B cell (primary cell): ENCODE data around the gene DCAF7. TPM values are rescaled to one million over a fixed set of nuclear protein-coding genes. Genes with fewer than 3 reads are reported as not detected.

ENCODE experiments used
- ATAC-seq: fragments of 200-7000 bp; cut with Tn5 transposase; one replicate; pipeline ENCODE4 v1.10.0; 2021; ENCODE audit warnings: low read depth, mild to moderate bottlenecking, moderate number of reproducible peaks, moderate library complexity
- CTCF ChIA-PET: fragments of 350-600 bp; sonication (Branson Sonifier 250); formaldehyde crosslinking; loops from one replicate; lab custom pipeline; 2021; ENCODE audit warnings: antibody characterized with exemption, inconsistent platforms; lab: Charles Lee
- POLR2A ChIA-PET: fragments of 350-600 bp; sonication (Branson Sonifier 250); formaldehyde crosslinking; loops from one replicate; lab custom pipeline; 2021; ENCODE audit warnings: antibody characterized with exemption; lab: Charles Lee
- DNase-seq: peaks from one replicate; pipeline ENCODE4 v3.0.0; 2013
- H2AFZ ChIP-seq: 2 replicates; pipeline ENCODE4 v1.6.1; 2012; ENCODE audit warnings: mild to moderate bottlenecking, low read depth, low read length; ENCODE audit not compliant: insufficient read depth, poor library complexity, severe bottlenecking
- H3K27ac ChIP-seq, 2 donors: 1 replicate in 1 of 2; 2 replicates in 1 of 2; pipeline ENCODE4 v1.5.1; 2012 to 2013; ENCODE audit warnings: low read length in 2 of 2, mild to moderate bottlenecking in 2 of 2, moderate library complexity in 1 of 2
- H3K27me3 ChIP-seq, 4 experiments: fragments of 200-600 bp in 1 of 4; sonication (generic) in 1 of 4; replicated peaks in 1 of 4; 1 replicate in 2 of 4; 2 replicates in 2 of 4; pipeline versions ENCODE4 v1.6.1 to v1.7.0; 2013 to 2016; ENCODE audit warnings: low read length in 3 of 4, mild to moderate bottlenecking in 2 of 4, mixed read lengths in 1 of 4, moderate library complexity in 1 of 4; ENCODE audit not compliant: insufficient read depth in 4 of 4, control insufficient read depth in 3 of 4; ENCODE audit errors: control extremely low read depth in 1 of 4
- H3K36me3 ChIP-seq, 2 experiments: replicated peaks in 1 of 2; 1 replicate in 1 of 2; 2 replicates in 1 of 2; pipeline versions ENCODE4 v1.6.1 to v1.7.1; 2013; ENCODE audit warnings: low read length in 1 of 2; ENCODE audit not compliant: insufficient read depth in 2 of 2, control insufficient read depth in 1 of 2; ENCODE audit errors: control extremely low read depth in 1 of 2, extremely low read depth in 1 of 2
- H3K4me1 ChIP-seq, 2 donors: fragments of 200-600 bp in 1 of 2; sonication (generic) in 1 of 2; 1 replicate in 1 of 2; 2 replicates in 1 of 2; pipeline versions ENCODE4 v1.5.1 to v1.6.1; 2013 to 2017; ENCODE audit warnings: low read length in 2 of 2; ENCODE audit not compliant: control insufficient read depth in 2 of 2, insufficient read depth in 2 of 2
- H3K4me2 ChIP-seq: replicated peaks from 2 replicates; pipeline ENCODE3; 2012; ENCODE audit warnings: mild to moderate bottlenecking, low read depth, low read length; ENCODE audit not compliant: poor library complexity, severe bottlenecking
- H3K4me3 ChIP-seq, 5 experiments: fragments of 200-600 bp in 1 of 5; sonication (generic) in 1 of 5; 1 replicate in 3 of 5; 2 replicates in 2 of 5; pipeline versions ENCODE4 v1.5.1 to v1.7.0; 2011 to 2016; ENCODE audit warnings: low read length in 4 of 5, mild to moderate bottlenecking in 4 of 5, low read depth in 2 of 5, control low read depth in 1 of 5, moderate library complexity in 1 of 5; ENCODE audit not compliant: insufficient read depth in 1 of 5; ENCODE audit errors: control extremely low read depth in 1 of 5, extremely low read depth in 1 of 5
- H3K79me2 ChIP-seq: fragments of 200-600 bp; sonication (generic); one replicate; pipeline ENCODE4 v1.6.0; 2016; ENCODE audit warnings: low read length; ENCODE audit not compliant: control insufficient read depth, insufficient read depth
- H3K9ac ChIP-seq: fragments of 200-600 bp; sonication (generic); 2 replicates; pipeline ENCODE4 v1.6.1; 2017; ENCODE audit warnings: mild to moderate bottlenecking, low read length, moderate library complexity
- H3K9me3 ChIP-seq, 3 donors: one replicate each; pipeline versions ENCODE4 v1.6.1 to v1.7.1; 2013; ENCODE audit warnings: low read length in 2 of 3; ENCODE audit not compliant: control insufficient read depth in 2 of 3, insufficient read depth in 1 of 3; ENCODE audit errors: control extremely low read depth in 1 of 3
- H4K20me1 ChIP-seq: 2 replicates; pipeline ENCODE4 v1.6.0; 2012; ENCODE audit warnings: mild to moderate bottlenecking, low read length; ENCODE audit not compliant: insufficient read depth, control insufficient read depth, poor library complexity, severe bottlenecking
- H3K27ac Mint-ChIP-seq: one replicate; pipeline ENCODE4 v1.8.0; 2021; ENCODE audit warnings: mixed read lengths
- H3K27me3 Mint-ChIP-seq: one replicate; pipeline ENCODE4 v1.8.0; 2021; ENCODE audit warnings: mixed read lengths
- H3K4me1 Mint-ChIP-seq: one replicate; pipeline ENCODE4 v1.8.0; 2021; ENCODE audit warnings: mixed read lengths
- H3K4me3 Mint-ChIP-seq: one replicate; pipeline ENCODE4 v1.8.0; 2021; ENCODE audit warnings: mixed read lengths
- H3K9me3 Mint-ChIP-seq: one replicate; pipeline ENCODE4 v1.8.0; 2022; ENCODE audit warnings: mixed read lengths; ENCODE audit not compliant: insufficient read depth
- CTCF ChIP-seq: fragments of 200-600 bp; IDR thresholded peaks from one replicate; pipeline ENCODE4 v1.8.0; 2022; ENCODE audit warnings: antibody characterized with exemption, mild to moderate bottlenecking
- EZH2 ChIP-seq: IDR thresholded peaks from 2 replicates; pipeline ENCODE4 v1.6.1; 2012; ENCODE audit warnings: borderline replicate concordance, low read depth, mild to moderate bottlenecking, moderate library complexity, low read length; ENCODE audit not compliant: insufficient read depth, poor library complexity, severe bottlenecking
- WGBS: methylation state at CpG from one replicate; pipeline ENCODE4 v1.1.5; 2013; ENCODE audit warnings: missing lambda C conversion rate; ENCODE audit not compliant: insufficient coverage; 5-methylcytosine and 5-hydroxymethylcytosine counted together
- intact Hi-C: fragments of 100-400 bp; cut with micrococcal nuclease; formaldehyde crosslinking; loops from one replicate; pipeline ENCODE4 v1.10.0; 2022
- polyA plus RNA-seq: library from polyadenylated mRNA; depleted of rRNA; stranded (reverse); fragments of >200 nt; gene quantifications from 2 replicates; pipeline ENCODE4 v1.2.3, GENCODE V29; 2012
- total RNA-seq, 2 donors: library from RNA; stranded (reverse); fragments of 120-200 nt in 1 of 2; gene quantifications; 1 replicate in 1 of 2; 2 replicates in 1 of 2; pipeline versions ENCODE4 v1.2.3 to v1.2.4, GENCODE V29; 2013 to 2022

DCAF7 gene
- total and polyA plus RNA-seq, 2 donors (not counting 1 experiment from before 2014, with no cell fraction given) = 55.1 to 84.7 TPM

- no peak overlapping the region for H2AFZ ChIP-seq
- H3K4me3 ChIP-seq = no peak overlapping the region
- no peaks in the 10 kb centered on the region for H3K4me1 ChIP-seq
- Mint-ChIP-seq H3K4me3 (no peak overlapping the region), H3K4me1 (peaks cover 19% of the 10 kb centered on the region), H3K27ac (no peak overlapping the region), H3K9me3 (no peaks in the 10 kb centered on the region), H3K27me3 (no peaks in the 10 kb centered on the region)
- no peak overlapping the region for H3K27ac ChIP-seq
- no peak for TF ChIP-seq EZH2
- no peak for TF ChIP-seq CTCF
- H3K9ac ChIP-seq = no peak overlapping the region
- H3K79me2 ChIP-seq = peaks cover 28% of the 10 kb centered on the region
- CTCF ChIA-PET = interaction anchor here (1.0 to 2.2 kb wide), 3 partner anchors 10 to 74 kb away, joined by 3 to 6 read pairs (median 3); partner anchors contain the start of gene MAP3K3
- DNase-seq (no peak), ATAC-seq (no peak)
- POLR2A ChIA-PET = no interaction called here
- H3K27me3 ChIP-seq = no peaks in the 10 kb centered on the region
- H3K4me2 ChIP-seq = no peak overlapping the region
- H4K20me1 ChIP-seq = peaks cover 22% of the 10 kb centered on the region
- intact Hi-C loops = no loop called here
- WGBS = 100% methylated on average over 1 of the region's 2 CpGs
- H3K9me3 ChIP-seq = no peaks in the 10 kb centered on the region
- H3K36me3 ChIP-seq = peaks cover 3 to 60% of the 10 kb centered on the region in 2 experiments
Measured at GRCh38 chr17:63635787-63636186, 85.5 kb downstream of the DCAF7 start.

- CTCF ChIA-PET = interaction anchor here (0.6 to 1.4 kb wide), 3 partner anchors 26 to 214 kb away, joined by 3 to 4 read pairs (median 3); no protein-coding TSS in a partner anchor
Measured at GRCh38 chr17:63639125-63639524, 88.8 kb downstream of the DCAF7 start.

More at GRCh38 chr17:63639125-63639524, 88.8 kb downstream of the DCAF7 start:
- peaks cover 2 to 45% of the 10 kb centered on the region in 2 experiments for H3K36me3 ChIP-seq
- H3K79me2 ChIP-seq = peaks cover 10% of the 10 kb centered on the region
- no peak overlapping the region for H3K4me2 ChIP-seq
- no peak overlapping the region for H3K4me3 ChIP-seq
- peaks cover 12% of the 10 kb centered on the region for H3K4me1 Mint-ChIP-seq
- intact Hi-C loops = no loop called here
- peaks cover 4% of the 10 kb centered on the region for H4K20me1 ChIP-seq
- DNase-seq (no peak), ATAC-seq (no peak)
- H3K27me3 ChIP-seq = no peaks in the 10 kb centered on the region
- no peak overlapping the region for H3K27ac ChIP-seq
- TF ChIP-seq EZH2 (no peak), CTCF (no peak)
- no peaks in the 10 kb centered on the region for H3K9me3 ChIP-seq
- H3K4me1 ChIP-seq = peaks cover 0 to 7% of the 10 kb centered on the region in 2 donors
- no peaks in the 10 kb centered on the region for H3K9me3 Mint-ChIP-seq
- H3K4me3 Mint-ChIP-seq = no peak overlapping the region
- no peaks in the 10 kb centered on the region for H3K27me3 Mint-ChIP-seq
- 90% methylated on average over 1 of the region's 1 CpG for WGBS
- H2AFZ ChIP-seq = no peak overlapping the region
- H3K9ac ChIP-seq = no peak overlapping the region
- H3K27ac Mint-ChIP-seq = peak overlapping the region; percentile 2
- POLR2A ChIA-PET = interaction anchor here (0.6 kb wide), 2 partner anchors 17 to 183 kb away, joined by 3 to 4 read pairs; partner anchors contain the start of gene MAP3K3
